ENCODE data around the gene MAP1B. TPM values are rescaled to one million over a fixed set of nuclear protein-coding genes. Genes with fewer than 3 reads are reported as not detected.

Gene MAP1B
- polyA plus RNA-seq, 1 experiment: 55.3 TPM

GRCh38 chr5:72245951-72246532 lies 138.8 kb downstream of the MAP1B start:
- DNase-seq (ENCODE audit: low read depth, low spot score): no peak
- ChIA-PET POLR2A (interaction anchor here (0.6 to 2.0 kb wide), 3 partner anchors 8 to 314 kb away, joined by 3 to 5 read pairs (median 5); no protein-coding TSS in a partner anchor), CTCF (interaction anchor here (0.7 to 1.9 kb wide), 7 partner anchors 8 to 115 kb away, joined by 3 to 12 read pairs (median 4); no protein-coding TSS in a partner anchor)
- Histone ChIP-seq H3K4me3 (ENCODE audit: low read depth, low read length) (no peak overlapping the region), H3K27me3 (ENCODE audit: control insufficient read depth, insufficient read depth, low read length) (no peaks in the 10 kb centered on the region), H3K27ac (ENCODE audit: low read depth, low read length) (no peak overlapping the region), H3K9me3 (ENCODE audit: control insufficient read depth, insufficient read depth, low read length) (no peaks in the 10 kb centered on the region; the same call in 1 of the 2 replicates)
- TF ChIP-seq CTCF (IDR thresholded peaks at IDR 0.05; ENCODE audit: low read depth, low read length): no peak

DNA sequence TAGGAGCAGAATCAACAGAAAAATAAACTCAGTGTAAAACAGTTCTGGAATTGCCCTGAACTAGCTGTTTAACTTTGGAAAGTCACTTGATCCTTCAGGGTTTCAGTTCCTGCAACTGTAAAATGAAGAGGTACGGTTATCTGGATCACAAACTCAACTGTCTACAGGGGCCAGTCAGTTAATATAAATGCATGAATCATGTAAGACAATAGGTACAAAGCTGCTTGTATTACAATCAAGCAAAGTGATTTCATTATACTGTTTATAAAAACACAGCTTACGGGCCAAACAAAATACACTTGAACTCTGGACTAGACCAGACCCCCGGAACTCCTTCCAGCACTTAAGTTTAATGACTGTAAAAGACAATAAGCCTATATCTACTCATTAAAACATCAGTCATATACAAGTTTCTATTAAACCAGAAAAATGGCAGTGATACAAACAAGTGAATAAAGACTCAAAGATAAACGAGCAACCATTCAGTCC lies 139.7 kb downstream of the MAP1B start:
- Histone ChIP-seq H3K9me3 (ENCODE audit: control insufficient read depth, insufficient read depth, low read length) (no peaks in the 10 kb centered on the region; the same call in 1 of the 2 replicates), H3K27ac (ENCODE audit: low read depth, low read length) (no peak overlapping the region), H3K4me3 (ENCODE audit: low read depth, low read length) (no peak overlapping the region), H3K27me3 (ENCODE audit: control insufficient read depth, insufficient read depth, low read length) (no peaks in the 10 kb centered on the region)
- TF ChIP-seq CTCF (IDR thresholded peaks at IDR 0.05; ENCODE audit: low read depth, low read length): no peak
- CTCF ChIA-PET: interaction anchor here (1.3 kb wide), 1 partner anchor 34 kb away, joined by 4 read pairs; no protein-coding TSS in a partner anchor
- no peak for DNase-seq (ENCODE audit: low read depth, low spot score)
- POLR2A ChIA-PET: interaction anchor here (1.0 to 2.0 kb wide), 2 partner anchors 9 to 35 kb away, joined by 3 to 5 read pairs; no protein-coding TSS in a partner anchor

DNA sequence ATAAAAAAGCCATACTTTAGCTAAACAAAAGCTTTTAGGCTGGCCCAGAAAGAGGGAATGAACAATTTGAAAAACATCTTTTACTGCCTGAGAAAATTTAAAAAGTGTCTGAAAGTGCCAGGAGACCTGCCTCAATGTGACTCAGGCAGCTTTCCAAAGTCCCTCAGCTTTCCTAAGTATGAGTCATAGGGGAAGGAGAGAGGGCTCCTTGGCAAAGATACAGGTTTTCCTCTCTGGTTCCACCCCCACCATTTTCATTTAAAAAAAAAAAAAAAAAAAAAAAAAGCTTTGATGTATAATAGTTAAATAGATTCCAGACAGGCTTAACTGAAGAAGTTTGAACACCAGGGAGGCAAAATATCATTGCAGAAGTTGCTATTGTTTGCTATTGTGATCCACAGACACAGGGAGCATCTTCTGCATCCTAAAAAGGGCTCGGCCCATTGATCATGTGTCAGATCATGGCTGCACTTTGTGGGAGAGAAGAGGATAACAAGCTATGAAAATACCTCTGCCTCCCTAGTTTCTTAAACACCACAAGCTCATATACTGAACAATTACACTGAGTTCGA lies 141.2 kb downstream of the MAP1B start:
- Histone ChIP-seq H3K9me3 (ENCODE audit: control insufficient read depth, insufficient read depth, low read length) (no peaks in the 10 kb centered on the region; the same call in 1 of the 2 replicates), H3K4me3 (ENCODE audit: low read depth, low read length) (no peak overlapping the region), H3K27me3 (ENCODE audit: control insufficient read depth, insufficient read depth, low read length) (no peaks in the 10 kb centered on the region), H3K27ac (ENCODE audit: low read depth, low read length) (no peak overlapping the region)
- ChIA-PET POLR2A (interaction anchor here (0.6 to 0.7 kb wide), 4 partner anchors 10 to 350 kb away, joined by 3 to 6 read pairs (median 4); no protein-coding TSS in a partner anchor), CTCF (interaction anchor here (1.1 to 1.3 kb wide), 3 partner anchors 21 to 60 kb away, joined by 4 to 8 read pairs (median 7); no protein-coding TSS in a partner anchor)
- no peak for DNase-seq (ENCODE audit: low read depth, low spot score)
- no peak for TF ChIP-seq CTCF (IDR thresholded peaks at IDR 0.05; ENCODE audit: low read depth, low read length)

- TF ChIP-seq CTCF (IDR thresholded peaks at IDR 0.05; ENCODE audit: low read depth, low read length): no peak
- H3K27me3 ChIP-seq (ENCODE audit: control insufficient read depth, insufficient read depth, low read length): no peaks in the 10 kb centered on the region
- ChIA-PET CTCF (interaction anchor here (0.8 to 1.3 kb wide), 3 partner anchors 17 to 468 kb away, joined by 3 read pairs; no protein-coding TSS in a partner anchor), POLR2A (no interaction called here)
- DNase-seq (ENCODE audit: low read depth, low spot score): no peak
- no peaks in the 10 kb centered on the region; the same call in 1 of the 2 replicates for H3K9me3 ChIP-seq (ENCODE audit: control insufficient read depth, insufficient read depth, low read length)
- H3K4me3 ChIP-seq (ENCODE audit: low read depth, low read length): no peak overlapping the region
- no peak overlapping the region for H3K27ac ChIP-seq (ENCODE audit: low read depth, low read length)
Observed at GRCh38 chr5:72251386-72251785, 144.1 kb downstream of the MAP1B start.

DNA sequence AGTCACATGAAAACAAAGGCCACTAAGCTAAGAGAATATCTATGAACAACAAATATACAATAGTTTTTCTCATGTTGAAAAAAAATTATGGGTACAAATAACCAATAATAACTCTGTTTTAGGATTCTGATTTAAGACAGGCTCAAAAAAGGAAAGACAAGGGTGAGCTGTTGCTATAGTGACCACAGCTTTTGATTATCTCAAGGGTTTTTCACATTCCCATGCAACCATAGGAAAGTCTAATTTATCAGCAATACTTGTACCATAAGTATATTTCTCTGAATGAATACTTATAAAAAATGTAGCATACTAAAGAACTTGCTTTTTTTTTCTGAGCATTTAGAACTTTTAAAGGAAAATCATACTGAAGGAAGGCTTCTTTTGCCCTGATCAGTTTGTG lies 144.7 kb downstream of the MAP1B start:
- DNase-seq (ENCODE audit: low read depth, low spot score): no peak
- no peak overlapping the region for H3K27ac ChIP-seq (ENCODE audit: low read depth, low read length)
- ChIA-PET CTCF (interaction anchor here (1.0 to 1.3 kb wide), 2 partner anchors 114 to 469 kb away, joined by 3 read pairs; no protein-coding TSS in a partner anchor), POLR2A (no interaction called here)
- no peak for TF ChIP-seq CTCF (IDR thresholded peaks at IDR 0.05; ENCODE audit: low read depth, low read length)
- no peaks in the 10 kb centered on the region for H3K27me3 ChIP-seq (ENCODE audit: control insufficient read depth, insufficient read depth, low read length)
- H3K9me3 ChIP-seq (ENCODE audit: control insufficient read depth, insufficient read depth, low read length): no peaks in the 10 kb centered on the region; the same call in 1 of the 2 replicates
- H3K4me3 ChIP-seq (ENCODE audit: low read depth, low read length): no peak overlapping the region

All from AG04450 (cell line).